Measurements from ENCODE around the gene PDLIM3.

The PDLIM3 gene

GRCh38 chr4:185472103-185472542, 63.2 kb downstream of the PDLIM3 start:
- H3K27ac ChIP-seq: peak overlapping the region in 9 of 11 experiments; percentile 58 to 83 (median 73); a peak in 10 of 22 replicates
- no peaks in the 10 kb centered on the region for H4K20me1 ChIP-seq
- H3K36me3 ChIP-seq: no peaks in the 10 kb centered on the region
- H3K4me3 ChIP-seq: peak overlapping the region; percentile 70 to 96 (median 82)
- peak overlapping the region; percentile 92 to 100 (median 99) for H3K4me2 ChIP-seq
- peak overlapping the region; percentile 72 to 86 (median 82); a peak in 20 of 22 replicates for H3K9ac ChIP-seq
- peaks cover 0 to 6% (median 0%) of the 10 kb centered on the region in 11 experiments; a peak in 1 of 22 replicates for H3K9me3 ChIP-seq (replicated peaks in 1 of 11)
- H3K27me3 ChIP-seq: peaks cover 0 to 16% (median 10%) of the 10 kb centered on the region in 11 experiments; a peak in 16 of 22 replicates
- no peak for TF ChIP-seq Cebpa-rat (IDR thresholded peaks at IDR 0.05)
- peaks cover 4 to 20% (median 13%) of the 10 kb centered on the region in 10 experiments; a peak in 16 of 20 replicates for H3K4me1 ChIP-seq

- Histone ChIP-seq H3K9ac (peak within 1 kb of the TSS; percentile 72 to 86 (median 82)), H3K9me3 (replicated peaks in 1 of 11) (peaks cover 0 to 6% (median 0%) of the 10 kb centered on the region in 11 experiments; a peak in 1 of 22 replicates), H3K4me1 (peaks cover 4 to 20% (median 13%) of the 10 kb centered on the region in 10 experiments; a peak in 16 of 20 replicates), H3K27ac (peak within 1 kb of the TSS; percentile 27 to 83 (median 71); a peak in 21 of 22 replicates), H3K4me2 (peak within 1 kb of the TSS; percentile 97 to 100 (median 99)), H4K20me1 (no peaks in the 10 kb centered on the region), H3K4me3 (peak within 1 kb of the TSS; percentile 70 to 96 (median 82)), H3K36me3 (no peaks in the 10 kb centered on the region), H3K27me3 (peaks cover 0 to 16% (median 10%) of the 10 kb centered on the region in 11 experiments; a peak in 16 of 22 replicates)
- no peak for TF ChIP-seq Cebpa-rat (IDR thresholded peaks at IDR 0.05)
Measured at GRCh38 chr4:185471235-185472102, 63.8 kb downstream of the PDLIM3 start, which contains the start of gene CCDC110. TSS of gene CCDC110 (minus strand) at chr4:185471733. CDS start at chr4:185471683, 50 bp downstream.

- H3K27me3 ChIP-seq: peaks cover 0 to 16% (median 10%) of the 10 kb centered on the region in 11 experiments; a peak in 16 of 22 replicates
- H3K9me3 ChIP-seq (replicated peaks in 1 of 11): peaks cover 0 to 6% (median 0%) of the 10 kb centered on the region in 11 experiments; a peak in 1 of 22 replicates
- H3K4me3 ChIP-seq: peak overlapping the region; percentile 59 to 77 (median 68)
- TF ChIP-seq Cebpa-rat (IDR thresholded peaks at IDR 0.05): no peak
- H4K20me1 ChIP-seq: no peaks in the 10 kb centered on the region
- no peaks in the 10 kb centered on the region for H3K36me3 ChIP-seq
- H3K9ac ChIP-seq: peak overlapping the region; percentile 53 to 75 (median 73); a peak in 21 of 22 replicates
- peaks cover 4 to 20% (median 13%) of the 10 kb centered on the region in 10 experiments; a peak in 16 of 20 replicates for H3K4me1 ChIP-seq
- H3K4me2 ChIP-seq: peak overlapping the region; percentile 95 to 99 (median 98)
- peak overlapping the region in 10 of 11 experiments; percentile 15 to 66 (median 49); a peak in 17 of 22 replicates for H3K27ac ChIP-seq
Measured at GRCh38 chr4:185470501-185471195, 64.7 kb downstream of the PDLIM3 start.

- Histone ChIP-seq H3K36me3 (no peaks in the 10 kb centered on the region), H3K4me1 (peaks cover 13 to 20% (median 13%) of the 10 kb centered on the region in 10 experiments; a peak in 16 of 20 replicates), H3K4me3 (no peak overlapping the region), H4K20me1 (no peaks in the 10 kb centered on the region), H3K27me3 (peaks cover 0 to 16% (median 10%) of the 10 kb centered on the region in 11 experiments; a peak in 16 of 22 replicates), H3K4me2 (peak overlapping the region in 1 of 11 experiments; percentile 95; a peak in 2 of 22 replicates), H3K27ac (no peak overlapping the region), H3K9ac (no peak overlapping the region), H3K9me3 (replicated peaks in 1 of 11) (peaks cover 0 to 6% (median 0%) of the 10 kb centered on the region in 11 experiments; a peak in 1 of 22 replicates)
- TF ChIP-seq Cebpa-rat (IDR thresholded peaks at IDR 0.05): no peak
Measured at GRCh38 chr4:185469580-185470154, 65.6 kb downstream of the PDLIM3 start.

- H3K9ac ChIP-seq: no peak overlapping the region
- no peak overlapping the region for H3K27ac ChIP-seq
- peaks cover 0 to 16% (median 10%) of the 10 kb centered on the region in 11 experiments; a peak in 16 of 22 replicates for H3K27me3 ChIP-seq
- H3K4me2 ChIP-seq: no peak overlapping the region
- no peaks in the 10 kb centered on the region for H3K36me3 ChIP-seq
- H3K4me3 ChIP-seq: no peak overlapping the region
- H3K9me3 ChIP-seq (replicated peaks in 1 of 11): peaks cover 0 to 6% (median 0%) of the 10 kb centered on the region in 11 experiments; a peak in 1 of 22 replicates
- H3K4me1 ChIP-seq: peaks cover 13 to 20% (median 17%) of the 10 kb centered on the region in 10 experiments; a peak in 17 of 20 replicates
- H4K20me1 ChIP-seq: no peaks in the 10 kb centered on the region
- TF ChIP-seq Cebpa-rat (IDR thresholded peaks at IDR 0.05): no peak
Measured at GRCh38 chr4:185468999-185469398, 66.3 kb downstream of the PDLIM3 start.

GRCh38 chr4:185467991-185468390, 67.3 kb downstream of the PDLIM3 start:
- TF ChIP-seq Cebpa-rat (IDR thresholded peaks at IDR 0.05): no peak
- Histone ChIP-seq H3K9me3 (replicated peaks in 1 of 11) (no peaks in the 10 kb centered on the region), H3K27me3 (peaks cover 0 to 16% (median 8%) of the 10 kb centered on the region in 11 experiments; a peak in 16 of 22 replicates), H3K4me1 (peaks cover 13 to 20% (median 17%) of the 10 kb centered on the region in 10 experiments; a peak in 17 of 20 replicates), H3K9ac (no peak overlapping the region), H3K27ac (no peak overlapping the region), H3K4me2 (no peak overlapping the region), H3K4me3 (no peak overlapping the region), H3K36me3 (no peaks in the 10 kb centered on the region), H4K20me1 (no peaks in the 10 kb centered on the region)

GRCh38 chr4:185467101-185467500, 68.2 kb downstream of the PDLIM3 start:
- H3K4me1 ChIP-seq: peaks cover 10 to 17% (median 14%) of the 10 kb centered on the region in 10 experiments; a peak in 17 of 20 replicates
- H3K27ac ChIP-seq: no peak overlapping the region
- H3K9me3 ChIP-seq (replicated peaks in 1 of 11): no peaks in the 10 kb centered on the region
- TF ChIP-seq Cebpa-rat (IDR thresholded peaks at IDR 0.05): no peak
- H3K36me3 ChIP-seq: no peaks in the 10 kb centered on the region
- no peak overlapping the region for H3K9ac ChIP-seq
- H3K4me2 ChIP-seq: no peak overlapping the region
- peaks cover 0 to 10% (median 5%) of the 10 kb centered on the region in 11 experiments; a peak in 16 of 22 replicates for H3K27me3 ChIP-seq
- H4K20me1 ChIP-seq: no peaks in the 10 kb centered on the region
- no peak overlapping the region for H3K4me3 ChIP-seq

- Histone ChIP-seq H3K9ac (no peak overlapping the region), H3K4me1 (peaks cover 5 to 14% (median 8%) of the 10 kb centered on the region in 10 experiments; a peak in 15 of 20 replicates), H3K36me3 (no peaks in the 10 kb centered on the region), H4K20me1 (no peaks in the 10 kb centered on the region), H3K27ac (no peak overlapping the region), H3K27me3 (0 out of 22 replicates have a peak, but pooled peaks cover 0 to 7% (median 0%) of the 10 kb centered on the region in 11 experiments), H3K4me2 (no peak overlapping the region), H3K4me3 (no peak overlapping the region), H3K9me3 (replicated peaks in 1 of 11) (no peaks in the 10 kb centered on the region)
- TF ChIP-seq Cebpa-rat (IDR thresholded peaks at IDR 0.05): no peak
Measured at GRCh38 chr4:185465707-185466106, 69.6 kb downstream of the PDLIM3 start.

Data from BLaER1 treated with 17β-estradiol and CSF1 and Interleukin-3, amounts not matched to agents 10 nM and 100 nM (cell line).